Inflammatory macrophage (primary cell): ENCODE results near the gene POLR3H.
A peak's percentile ranks its signal among the peaks of the same experiment; 100 is the strongest.
"Not testable (repeated sequence)": the region's sequence is repeated elsewhere in the genome, so short reads cannot be mapped to it uniquely, and the experiment has no call there.

Experiments
- DNase-seq, 2 donors: peaks; one replicate each; pipeline ENCODE4 v3.0.0-alpha.2; 2020 to 2022

Gene POLR3H

GRCh38 chr22:41563051-41563711 lies 18.9 kb upstream of the POLR3H start:
- no peak for DNase-seq

- DNase-seq: no peak
Measured at GRCh38 chr22:41562461-41562860, 18.2 kb upstream of the POLR3H start.

- no peak for DNase-seq
Measured at GRCh38 chr22:41561788-41562187, 17.5 kb upstream of the POLR3H start.

GRCh38 chr22:41561335-41561734 lies 17.1 kb upstream of the POLR3H start:
- DNase-seq: no peak

- DNase-seq: no peak
Measured at GRCh38 chr22:41560095-41560471, 15.8 kb upstream of the POLR3H start.

GRCh38 chr22:41558241-41558630 lies 14.0 kb upstream of the POLR3H start:
- not testable (repeated sequence) for DNase-seq

GRCh38 chr22:41557401-41558240 lies 13.4 kb upstream of the POLR3H start:
- peak in 1 of 2 donors; percentile 26 for DNase-seq

- no peak for DNase-seq
Measured at GRCh38 chr22:41556561-41556960, 12.3 kb upstream of the POLR3H start.

GRCh38 chr22:41555325-41555982 lies 11.2 kb upstream of the POLR3H start:
- no peak for DNase-seq

GRCh38 chr22:41551877-41552582 lies 7.8 kb upstream of the POLR3H start:
- DNase-seq: no peak

- no peak for DNase-seq
Measured at GRCh38 chr22:41550952-41551491, 6.8 kb upstream of the POLR3H start.

- DNase-seq: no peak
Measured at GRCh38 chr22:41548830-41549211, 4.6 kb upstream of the POLR3H start.

GRCh38 chr22:41544671-41545476 lies 604 bp upstream of the POLR3H start:
- DNase-seq: no peak

GRCh38 chr22:41542224-41542623 lies 2.0 kb downstream of the POLR3H start:
- DNase-seq: no peak

GRCh38 chr22:41541484-41541883 lies 2.8 kb downstream of the POLR3H start:
- DNase-seq: no peak

- DNase-seq: no peak
Measured at GRCh38 chr22:41540365-41540764, 3.9 kb downstream of the POLR3H start.

- no peak for DNase-seq
Measured at GRCh38 chr22:41540006-41540315, 4.3 kb downstream of the POLR3H start.

GRCh38 chr22:41539146-41540005 lies 4.9 kb downstream of the POLR3H start:
- no peak for DNase-seq

GRCh38 chr22:41538583-41538982 lies 5.7 kb downstream of the POLR3H start:
- no peak for DNase-seq

- no peak for DNase-seq
Measured at GRCh38 chr22:41537203-41537602, 7.1 kb downstream of the POLR3H start.

- DNase-seq: no peak
Measured at GRCh38 chr22:41535244-41535643, 9.0 kb downstream of the POLR3H start.
